ENCODE results near the gene COA8. TPM values are rescaled to one million over a fixed set of nuclear protein-coding genes. Genes with fewer than 3 reads are reported as not detected.

The COA8 gene
- total RNA-seq, 1 donor from 2014 or later: 54.9 TPM

DNA sequence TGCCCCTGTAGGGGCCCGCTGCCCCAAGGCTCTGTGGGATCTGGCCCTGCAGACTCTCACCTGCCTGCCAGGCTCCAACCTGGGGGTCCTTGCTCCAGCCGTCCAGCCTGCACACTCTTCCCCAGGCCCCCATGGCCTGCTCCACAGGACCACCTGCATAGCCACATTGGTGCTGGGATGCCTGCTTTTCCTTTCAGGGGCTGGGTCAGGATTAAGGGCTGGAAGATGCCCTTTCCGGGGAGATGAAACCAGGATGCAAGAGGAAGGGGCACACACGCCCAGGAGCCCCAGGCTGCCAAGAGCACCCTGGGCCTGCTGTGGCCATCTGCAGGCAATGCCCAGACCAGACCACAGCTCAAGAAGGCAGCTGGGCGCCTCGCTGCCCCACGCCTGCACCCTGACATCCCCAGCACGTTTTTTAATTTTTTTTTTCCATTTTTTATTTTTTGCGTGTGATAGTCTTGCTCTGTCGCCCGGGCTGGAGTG, 15.3 kb upstream of the COA8 start:
- DNase-seq: no peak
- Mint-ChIP-seq H3K9me3 (ENCODE audit: unreplicated experiment) (peaks cover 3% of the 10 kb centered on the region), H3K4me1 (ENCODE audit: low read depth, unreplicated experiment) (peaks cover 16% of the 10 kb centered on the region), H3K36me3 (ENCODE audit: unreplicated experiment) (no peaks in the 10 kb centered on the region), H3K4me3 (ENCODE audit: unreplicated experiment) (no peak overlapping the region), H3K27ac (ENCODE audit: unreplicated experiment) (no peak overlapping the region), H3K27me3 (ENCODE audit: unreplicated experiment) (peaks cover 14% of the 10 kb centered on the region)
- TF ChIP-seq, protein P1, sequence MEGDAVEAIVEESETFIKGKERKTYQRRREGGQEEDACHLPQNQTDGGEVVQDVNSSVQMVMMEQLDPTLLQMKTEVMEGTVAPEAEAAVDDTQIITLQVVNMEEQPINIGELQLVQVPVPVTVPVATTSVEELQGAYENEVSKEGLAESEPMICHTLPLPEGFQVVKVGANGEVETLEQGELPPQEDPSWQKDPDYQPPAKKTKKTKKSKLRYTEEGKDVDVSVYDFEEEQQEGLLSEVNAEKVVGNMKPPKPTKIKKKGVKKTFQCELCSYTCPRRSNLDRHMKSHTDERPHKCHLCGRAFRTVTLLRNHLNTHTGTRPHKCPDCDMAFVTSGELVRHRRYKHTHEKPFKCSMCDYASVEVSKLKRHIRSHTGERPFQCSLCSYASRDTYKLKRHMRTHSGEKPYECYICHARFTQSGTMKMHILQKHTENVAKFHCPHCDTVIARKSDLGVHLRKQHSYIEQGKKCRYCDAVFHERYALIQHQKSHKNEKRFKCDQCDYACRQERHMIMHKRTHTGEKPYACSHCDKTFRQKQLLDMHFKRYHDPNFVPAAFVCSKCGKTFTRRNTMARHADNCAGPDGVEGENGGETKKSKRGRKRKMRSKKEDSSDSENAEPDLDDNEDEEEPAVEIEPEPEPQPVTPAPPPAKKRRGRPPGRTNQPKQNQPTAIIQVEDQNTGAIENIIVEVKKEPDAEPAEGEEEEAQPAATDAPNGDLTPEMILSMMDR (IDR thresholded peaks at IDR 0.05; ENCODE audit: partially characterized antibody, unreplicated experiment): no peak

DNA sequence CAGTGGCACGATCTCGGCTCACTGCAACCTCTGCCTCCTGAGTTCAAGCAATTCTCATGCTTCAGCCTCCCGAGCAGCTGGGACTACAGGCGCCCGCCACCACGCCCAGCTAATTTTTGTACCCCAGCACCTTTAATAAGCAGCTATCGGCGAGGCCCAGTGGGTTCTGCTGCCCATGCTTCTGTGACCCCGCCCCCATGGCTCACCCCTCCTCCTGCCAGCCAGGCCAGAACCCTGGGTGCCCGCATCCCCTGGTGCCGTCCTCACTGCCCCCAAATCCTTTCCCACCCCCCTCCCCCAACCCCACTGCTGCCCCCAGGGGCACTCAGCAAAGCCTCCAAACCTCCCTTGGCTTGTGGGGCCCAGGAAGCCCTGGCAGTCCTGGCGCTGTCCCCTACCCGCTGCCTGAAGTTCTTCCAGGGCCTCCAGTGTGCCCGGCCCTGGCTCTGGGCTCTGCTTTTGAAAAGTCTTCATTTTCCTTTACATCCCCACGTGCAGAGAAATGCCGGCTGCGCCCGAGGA, 14.8 kb upstream of the COA8 start:
- DNase-seq: no peak
- Mint-ChIP-seq H3K4me1 (ENCODE audit: low read depth, unreplicated experiment) (peaks cover 16% of the 10 kb centered on the region), H3K4me3 (ENCODE audit: unreplicated experiment) (no peak overlapping the region), H3K9me3 (ENCODE audit: unreplicated experiment) (peaks cover 4% of the 10 kb centered on the region), H3K27me3 (ENCODE audit: unreplicated experiment) (peaks cover 14% of the 10 kb centered on the region), H3K27ac (ENCODE audit: unreplicated experiment) (no peak overlapping the region), H3K36me3 (ENCODE audit: unreplicated experiment) (no peaks in the 10 kb centered on the region)
- TF ChIP-seq, protein P1 (IDR thresholded peaks at IDR 0.05; ENCODE audit: partially characterized antibody, unreplicated experiment): no peak

DNA sequence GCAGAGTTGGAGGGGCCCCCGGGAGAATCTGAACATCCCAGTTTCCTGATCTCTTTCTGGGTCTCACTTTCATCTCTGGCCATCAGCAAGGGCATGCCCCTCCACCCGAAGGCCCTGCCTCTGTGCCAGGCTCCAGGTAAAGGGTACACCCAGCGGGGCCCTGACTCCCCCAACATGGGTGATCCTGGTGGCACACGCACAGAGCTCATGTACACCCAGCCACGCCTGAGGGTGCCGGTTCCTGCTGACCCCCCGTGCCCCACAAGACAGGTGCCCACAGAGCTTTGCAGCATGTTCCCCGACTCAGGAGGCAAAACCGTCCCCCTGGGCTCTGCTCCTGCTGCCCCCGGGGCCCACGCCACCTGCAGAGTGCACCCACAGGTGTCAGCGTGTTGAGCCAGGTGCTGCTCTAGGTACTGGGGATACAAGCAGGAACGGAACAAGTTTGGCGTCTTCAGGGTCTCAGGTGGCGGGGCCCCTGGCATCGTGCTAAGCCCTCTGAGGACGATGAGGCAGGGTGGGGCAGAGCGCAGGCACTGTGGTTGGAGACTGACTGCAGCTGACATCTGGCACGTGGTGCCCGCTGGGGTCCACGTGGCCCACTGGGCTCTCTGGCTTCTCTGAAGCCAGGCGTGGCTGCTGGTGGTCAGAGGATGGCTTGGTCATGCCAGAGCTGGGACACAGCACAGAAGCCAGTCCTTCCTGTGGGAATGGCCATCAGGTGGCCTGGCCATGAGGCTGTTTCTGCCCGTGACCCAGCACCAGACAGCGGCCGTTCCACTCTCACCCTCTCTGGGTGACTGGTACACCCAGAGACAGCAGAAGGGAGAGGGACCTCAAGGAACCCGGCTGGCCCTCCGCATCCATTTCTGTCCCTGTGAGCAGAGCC, 14.1 kb upstream of the COA8 start:
- peaks cover 5% of the 10 kb centered on the region for H3K9me3 Mint-ChIP-seq (ENCODE audit: unreplicated experiment)
- TF ChIP-seq, protein P1 (IDR thresholded peaks at IDR 0.05; ENCODE audit: partially characterized antibody, unreplicated experiment): no peak

DNA sequence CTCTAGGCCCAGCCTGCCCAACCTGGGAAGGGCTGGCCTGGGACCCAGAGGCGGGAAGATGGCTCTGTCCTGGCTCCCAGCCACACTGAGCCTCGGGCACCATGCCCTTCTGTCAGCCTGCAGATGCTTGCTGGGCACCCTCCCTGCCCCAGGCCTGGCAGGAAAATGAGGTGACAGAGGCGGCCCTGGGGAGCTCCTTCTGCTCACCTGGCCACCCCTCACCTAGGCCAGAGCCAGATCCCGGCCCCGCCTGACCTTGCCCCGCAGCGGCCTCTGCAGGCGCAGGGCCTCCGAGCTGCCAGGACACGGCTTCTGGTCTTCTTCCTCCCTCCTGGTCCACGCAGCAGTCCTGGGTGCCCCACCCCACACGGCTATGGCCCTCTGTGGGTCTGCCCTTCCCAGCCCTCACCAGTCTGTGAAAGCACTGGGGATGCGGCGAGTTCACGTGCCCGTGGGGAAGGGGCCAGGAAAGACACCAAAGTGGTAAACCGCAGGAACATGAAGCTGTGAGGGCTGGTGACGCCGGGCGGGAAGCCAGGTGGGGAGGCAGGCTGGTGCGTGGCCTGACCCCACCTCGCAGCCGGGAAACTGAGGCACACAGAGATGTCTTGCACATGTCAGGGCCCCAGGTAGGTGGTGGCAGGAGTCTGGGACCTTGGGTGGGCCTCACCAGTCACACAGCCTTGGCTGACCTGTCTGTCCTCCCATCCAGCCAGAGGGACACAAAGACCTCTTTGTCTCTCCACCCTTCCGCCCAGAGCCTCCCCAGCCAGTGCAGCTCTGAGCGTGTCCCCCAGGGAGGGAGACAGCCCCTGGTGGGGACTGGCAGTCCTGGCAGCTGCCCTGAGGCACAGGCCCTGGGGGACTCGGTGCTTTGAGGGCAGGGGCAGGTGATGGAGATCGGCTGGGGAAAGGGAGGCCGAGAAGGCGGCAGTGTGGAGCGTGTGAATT, 13.1 kb upstream of the COA8 start:
- DNase-seq: no peak
- Mint-ChIP-seq H3K4me3 (ENCODE audit: unreplicated experiment) (no peak overlapping the region), H3K27me3 (ENCODE audit: unreplicated experiment) (peaks cover 13% of the 10 kb centered on the region), H3K9me3 (ENCODE audit: unreplicated experiment) (peaks cover 5% of the 10 kb centered on the region), H3K27ac (ENCODE audit: unreplicated experiment) (no peak overlapping the region), H3K36me3 (ENCODE audit: unreplicated experiment) (no peaks in the 10 kb centered on the region), H3K4me1 (ENCODE audit: low read depth, unreplicated experiment) (peaks cover 14% of the 10 kb centered on the region)
- TF ChIP-seq, protein P1 (IDR thresholded peaks at IDR 0.05; ENCODE audit: partially characterized antibody, unreplicated experiment): peak; percentile 16

More for the DNA sequence above, 14.1 kb upstream of the COA8 start:
- Mint-ChIP-seq H3K36me3 (ENCODE audit: unreplicated experiment) (no peaks in the 10 kb centered on the region), H3K27ac (ENCODE audit: unreplicated experiment) (no peak overlapping the region), H3K4me3 (ENCODE audit: unreplicated experiment) (no peak overlapping the region), H3K27me3 (ENCODE audit: unreplicated experiment) (peaks cover 14% of the 10 kb centered on the region), H3K4me1 (ENCODE audit: low read depth, unreplicated experiment) (peaks cover 16% of the 10 kb centered on the region)
- no peak for DNase-seq

All from glutamatergic neuron (in vitro differentiated cells).